Measurements from ENCODE around the gene JAK3.

GRCh38 chr19:17824339-17824738, 23.4 kb downstream of the JAK3 start:
- TF ChIP-seq CTCF (IDR thresholded peaks at IDR 0.05) (no peak), POLR2A (IDR thresholded peaks at IDR 0.05) (no peak), EP300 (IDR thresholded peaks at IDR 0.05) (no peak)

Data from tibial nerve (tissue), 4 donors.